GM18909 (cell line): ENCODE measurements around the gene SELENON.

ENCODE experiments used
- ATAC-seq: cut with Tn5 transposase; IDR thresholded peaks from one replicate; pipeline ENCODE4 v1.9.1; 2021; ENCODE audit warnings: mild to moderate bottlenecking; ENCODE audit not compliant: unreplicated experiment, poor library complexity

Gene SELENON

GRCh38 chr1:25856856-25857255 lies 56.9 kb downstream of the SELENON start:
- ATAC-seq, result no peak

DNA sequence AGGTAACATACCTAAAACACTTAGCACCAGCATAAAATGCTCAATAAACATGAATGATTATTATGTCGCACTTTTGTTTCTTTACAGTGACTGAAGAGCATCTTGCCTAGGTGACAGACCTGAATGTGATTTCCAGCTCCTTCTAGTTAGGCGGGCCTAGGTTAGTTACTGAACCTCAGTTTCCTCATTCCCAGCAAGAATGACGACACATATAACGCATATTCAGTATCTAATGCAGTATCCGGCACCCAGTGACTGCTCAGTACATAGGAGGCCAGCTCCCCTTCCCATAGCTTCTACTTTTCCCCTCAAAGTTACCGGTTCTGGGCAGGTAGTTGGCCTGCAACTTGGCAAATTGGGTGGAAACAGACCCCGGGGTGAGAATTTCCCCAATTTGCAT lies 58.5 kb downstream of the SELENON start:
- no peak for ATAC-seq

DNA sequence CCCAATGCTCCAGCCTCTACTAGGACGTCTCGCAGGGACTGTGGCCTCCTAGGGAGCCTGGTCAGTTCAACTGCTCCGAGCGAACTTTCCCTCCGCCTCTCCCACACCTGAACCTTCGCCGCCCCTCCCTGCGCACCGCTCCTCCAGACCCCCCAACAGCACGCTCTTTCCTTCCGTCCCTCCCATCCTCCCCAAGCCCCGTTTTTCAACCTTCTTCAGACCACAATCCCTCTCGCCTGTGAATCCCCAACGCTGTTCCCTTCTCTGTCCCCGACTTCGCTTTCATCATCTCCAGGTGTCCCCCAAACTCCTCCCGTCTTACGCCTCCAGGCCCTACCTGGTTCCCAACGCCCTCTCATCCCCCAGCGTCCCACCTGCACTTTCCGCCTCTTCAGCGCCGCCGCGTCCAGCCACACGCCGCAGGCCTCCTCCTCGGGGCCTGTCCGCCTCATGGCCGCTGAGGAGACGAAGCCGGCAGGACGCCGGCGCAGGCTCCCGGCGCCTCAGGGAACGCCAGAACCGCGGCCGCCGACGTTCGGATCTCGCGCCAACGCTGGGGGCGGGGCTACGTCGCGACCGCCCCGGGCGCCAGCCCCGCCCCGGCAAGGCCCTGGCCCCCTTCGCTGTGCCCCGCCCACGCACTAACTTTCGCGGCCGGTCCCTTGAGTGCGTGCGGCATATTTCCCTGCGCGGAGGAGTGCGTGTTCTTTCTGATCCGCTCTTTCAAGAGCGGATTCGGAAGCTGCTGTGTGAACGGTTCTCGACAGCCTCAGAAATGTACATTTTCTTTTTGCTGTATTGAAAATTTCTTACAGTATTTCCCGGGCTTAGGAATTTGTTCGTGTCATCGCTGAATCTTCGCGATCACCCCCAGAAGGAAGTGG lies 59.2 kb downstream of the SELENON start, which contains the start of gene AUNIP:
Gene AUNIP (minus strand): TSS at position 552 of the 884 bp plus-strand sequence. CDS start 100 bp downstream, at position 452.
- ATAC-seq, result peak; percentile 76

DNA sequence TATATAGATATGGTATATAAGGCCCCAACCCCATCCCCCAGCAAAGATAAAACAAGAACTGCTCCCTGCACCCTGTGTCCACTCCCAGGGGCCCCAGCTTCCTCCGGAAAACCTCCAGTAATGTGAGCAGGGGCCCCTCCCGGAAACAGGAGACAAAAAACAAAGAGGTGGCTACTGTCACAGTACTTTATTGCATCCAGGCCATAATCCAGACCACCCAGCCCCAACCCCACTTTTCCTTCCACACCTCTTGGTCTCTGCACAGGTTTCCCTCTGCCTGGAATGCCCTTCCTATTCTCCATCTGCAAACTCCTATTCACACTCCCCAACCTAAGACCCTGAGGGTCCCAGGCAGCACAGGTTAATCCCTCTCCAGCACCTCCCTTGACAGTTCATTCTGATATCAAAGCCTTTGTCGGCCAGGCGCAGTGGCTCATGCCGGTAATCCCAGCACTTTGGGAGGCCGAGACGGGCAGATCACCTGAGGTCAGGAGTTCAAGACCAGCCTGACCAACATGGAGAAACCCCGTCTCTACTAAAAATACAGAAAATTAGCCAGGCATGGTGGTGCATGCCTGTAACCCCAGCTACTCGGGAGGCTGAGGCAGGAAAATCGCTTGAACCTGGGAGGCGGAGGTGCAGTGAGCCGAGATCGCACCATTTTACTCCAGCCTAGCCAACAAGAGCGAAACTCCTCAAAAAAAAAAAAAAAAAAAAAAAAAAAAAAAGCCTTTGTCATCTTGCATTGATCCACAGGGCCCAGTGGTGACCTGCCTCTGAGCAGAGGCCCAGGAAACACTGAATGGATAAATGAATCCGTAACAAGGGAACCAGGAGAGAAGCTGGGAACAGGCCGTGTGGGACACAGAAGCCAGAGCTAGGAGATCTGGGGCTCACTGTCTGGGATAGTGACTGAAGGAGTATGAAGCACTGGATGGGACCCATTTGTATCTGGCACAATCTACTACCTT lies 61.6 kb downstream of the SELENON start:
- ATAC-seq, result no peak

GRCh38 chr1:25862785-25863485 lies 62.9 kb downstream of the SELENON start:
- ATAC-seq, result no peak

DNA sequence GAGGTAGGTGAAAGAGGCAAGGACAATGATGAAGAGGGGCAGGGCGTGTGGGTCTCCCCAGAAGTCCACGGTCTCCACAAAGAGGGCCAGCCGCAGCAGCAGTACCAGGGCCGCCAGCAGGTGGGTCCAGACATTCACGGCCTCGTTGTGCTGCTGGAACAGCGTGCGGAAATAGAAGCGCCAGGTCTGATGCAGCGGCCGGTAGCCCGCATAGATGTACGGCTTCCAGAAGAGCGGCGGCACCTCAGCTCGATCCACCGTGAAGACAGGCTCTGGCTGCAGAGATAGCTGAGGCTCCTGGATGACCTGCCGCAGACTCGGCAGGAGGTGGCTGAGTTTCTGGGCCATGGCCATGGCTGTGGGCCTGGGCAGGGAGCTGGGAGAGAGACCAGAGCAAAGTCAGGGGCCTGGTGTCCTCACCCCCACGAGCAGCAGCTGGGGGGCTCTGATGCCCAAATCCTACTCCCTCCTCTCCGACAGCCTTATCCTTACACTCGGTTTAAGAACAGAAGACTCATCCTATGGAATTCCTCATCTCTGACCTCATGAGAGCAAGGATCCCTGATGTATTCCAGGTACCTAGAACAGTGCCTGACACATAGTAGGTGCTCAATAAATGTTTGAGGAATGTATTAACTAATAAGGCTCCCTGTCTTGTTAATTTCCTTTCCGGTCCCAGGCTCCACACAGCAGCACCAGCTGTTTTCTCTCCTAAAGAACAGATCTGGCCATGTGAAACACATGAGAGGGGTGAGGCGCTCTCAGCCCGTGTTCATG lies 63.7 kb downstream of the SELENON start:
- no peak for ATAC-seq

- ATAC-seq, result no peak
These were observed 64.4 kb downstream of the SELENON start for GRCh38 chr1:25864434-25864833.

DNA sequence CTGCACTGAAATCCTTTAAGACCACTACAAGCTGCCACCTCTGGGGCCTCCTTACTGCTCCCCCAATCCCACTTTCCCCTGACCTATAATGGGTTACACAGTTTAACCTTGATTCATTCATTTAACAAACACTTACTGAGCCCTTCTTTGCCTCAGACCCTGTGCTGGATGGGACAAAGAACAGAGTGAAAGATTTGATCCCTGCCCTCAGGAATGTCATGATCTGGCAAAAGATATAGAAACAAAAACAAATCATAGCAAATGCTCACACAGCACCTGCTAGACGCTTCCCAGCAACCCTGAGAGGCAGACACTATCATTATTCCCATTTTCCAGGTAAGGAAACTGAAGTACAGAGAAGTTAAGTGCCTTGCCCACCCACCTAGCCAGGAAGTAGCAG lies 66.3 kb downstream of the SELENON start:
- no peak for ATAC-seq

- ATAC-seq, result no peak
These were observed 67.4 kb downstream of the SELENON start for GRCh38 chr1:25867210-25867991.
